Measurements from ENCODE around the gene ELL.
A peak's percentile ranks its signal among the peaks of the same experiment; 100 is the strongest.

ELL gene

GRCh38 chr19:18490728-18491127 is 31.1 kb downstream of the ELL start:
- no peak for DNase-seq (ENCODE audit: low read depth in 2 of 3, low spot score in 2 of 3)

GRCh38 chr19:18489627-18490184 is 32.2 kb downstream of the ELL start:
- no peak for DNase-seq (ENCODE audit: low read depth in 2 of 3, low spot score in 2 of 3)

GRCh38 chr19:18488838-18489626 is 32.8 kb downstream of the ELL start:
- no peak for DNase-seq (ENCODE audit: low read depth in 2 of 3, low spot score in 2 of 3)

GRCh38 chr19:18488403-18488723 is 33.5 kb downstream of the ELL start:
- DNase-seq (ENCODE audit: low read depth in 2 of 3, low spot score in 2 of 3): no peak

GRCh38 chr19:18487576-18488402 is 34.1 kb downstream of the ELL start:
- DNase-seq (ENCODE audit: low read depth in 2 of 3, low spot score in 2 of 3): no peak

GRCh38 chr19:18486746-18487145 is 35.1 kb downstream of the ELL start:
- DNase-seq (ENCODE audit: low read depth in 2 of 3, low spot score in 2 of 3): no peak

- no peak for DNase-seq (ENCODE audit: low read depth in 2 of 3, low spot score in 2 of 3)
Measured at GRCh38 chr19:18484992-18485391, 36.9 kb downstream of the ELL start.

GRCh38 chr19:18483119-18483890 is 38.6 kb downstream of the ELL start:
- DNase-seq (ENCODE audit: low read depth in 2 of 3, low spot score in 2 of 3): no peak

- DNase-seq (ENCODE audit: low read depth in 2 of 3, low spot score in 2 of 3): no peak
Measured at GRCh38 chr19:18481505-18482222, 40.2 kb downstream of the ELL start.

GRCh38 chr19:18480006-18480691 is 41.7 kb downstream of the ELL start:
- no peak for DNase-seq (ENCODE audit: low read depth in 2 of 3, low spot score in 2 of 3)

- DNase-seq (ENCODE audit: low read depth in 2 of 3, low spot score in 2 of 3): peak; percentile 34 to 64 (median 63)
Measured at GRCh38 chr19:18478545-18479311, 43.1 kb downstream of the ELL start.

GRCh38 chr19:18477974-18478373 is 43.9 kb downstream of the ELL start:
- DNase-seq (ENCODE audit: low read depth in 2 of 3, low spot score in 2 of 3): no peak

- no peak for DNase-seq (ENCODE audit: low read depth in 2 of 3, low spot score in 2 of 3)
Measured at GRCh38 chr19:18477042-18477779, 44.7 kb downstream of the ELL start.

- no peak for DNase-seq (ENCODE audit: low read depth in 2 of 3, low spot score in 2 of 3)
Measured at GRCh38 chr19:18476507-18477041, 45.3 kb downstream of the ELL start.

GRCh38 chr19:18475762-18476331 is 46.0 kb downstream of the ELL start:
- DNase-seq (ENCODE audit: low read depth in 2 of 3, low spot score in 2 of 3): no peak

GRCh38 chr19:18475004-18475453 is 46.8 kb downstream of the ELL start:
- no peak for DNase-seq (ENCODE audit: low read depth in 2 of 3, low spot score in 2 of 3)

- no peak for DNase-seq (ENCODE audit: low read depth in 2 of 3, low spot score in 2 of 3)
Measured at GRCh38 chr19:18474366-18474887, 47.4 kb downstream of the ELL start.

- DNase-seq (ENCODE audit: low read depth in 2 of 3, low spot score in 2 of 3): no peak
Measured at GRCh38 chr19:18473706-18474087, 48.2 kb downstream of the ELL start.
